ENCODE results near the gene PCDHGB2. TPM values are rescaled to one million over a fixed set of nuclear protein-coding genes. Genes with fewer than 3 reads are reported as not detected.

PCDHGB2 gene
- total and polyA plus RNA-seq, 2 experiments from 2014 or later: 1.2 to 5.8 TPM

GRCh38 chr5:141402553-141403243 is 42.9 kb downstream of the PCDHGB2 start, which contains the start of gene PCDHGA9:
Gene PCDHGA9, plus strand, starts transcription at chr5:141402778. Its CDS starts 175 bp downstream, at chr5:141402953.
- H3F3A ChIP-seq (replicated peaks; ENCODE audit: low read depth): no peaks in the 10 kb centered on the region
- no peak within 1 kb of the TSS for H3K27ac Mint-ChIP-seq
- H2AFZ ChIP-seq: no peak within 1 kb of the TSS
- peaks cover 9% of the 10 kb centered on the region for H3K27me3 Mint-ChIP-seq (ENCODE audit: insufficient read depth, low read depth, poor library complexity)
- TF ChIP-seq ZNF331 (CRISPR knock-in tag; IDR thresholded peaks at IDR 0.05; ENCODE audit: low read depth): no peak
- no peak for TF ChIP-seq REST (IDR thresholded peaks at IDR 0.05; ENCODE audit: unreplicated experiment)
- peak; percentile 45 to 48 for TF ChIP-seq CTCF (conservative IDR thresholded peaks at IDR 0.05; ENCODE audit: low read depth in 2 of 2)
- ATAC-seq: no peak
- DNase-seq (ENCODE audit: low spot score): peak; percentile 60
- H3K4me1 ChIP-seq (ENCODE audit: insufficient read depth): no peaks in the 10 kb centered on the region
- no peaks in the 10 kb centered on the region; the same call in 2 of the 3 replicates for H3K4me1 Mint-ChIP-seq
- H3K27me3 ChIP-seq (ENCODE audit: insufficient read depth): no peaks in the 10 kb centered on the region
- 0 out of 2 replicates have a peak, but pooled peaks cover 11% of the 10 kb centered on the region for H3K36me3 ChIP-seq (ENCODE audit: insufficient read depth)
- H3K9me3 Mint-ChIP-seq: peaks cover 54% of the 10 kb centered on the region
- no peak within 1 kb of the TSS for H3K4me3 Mint-ChIP-seq
- H3K9me2 ChIP-seq (ENCODE audit: insufficient read depth): no peaks in the 10 kb centered on the region
- no peaks in the 10 kb centered on the region for H4K20me1 ChIP-seq (replicated peaks; ENCODE audit: insufficient read depth)
- no peak within 1 kb of the TSS for H3K27ac ChIP-seq (ENCODE audit: low read depth)
- no peaks in the 10 kb centered on the region; the same call in 1 of the 2 replicates for H3K79me2 ChIP-seq (replicated peaks; ENCODE audit: insufficient read depth)
- no peak within 1 kb of the TSS for H3K4me2 ChIP-seq
- no peak within 1 kb of the TSS for H3K4me3 ChIP-seq
- peaks cover 46% of the 10 kb centered on the region for H3K36me3 Mint-ChIP-seq (ENCODE audit: low read depth)

- peaks cover 46% of the 10 kb centered on the region for H3K36me3 Mint-ChIP-seq (ENCODE audit: low read depth)
- H3K4me3 ChIP-seq: no peak overlapping the region
- H3K27ac Mint-ChIP-seq: no peak overlapping the region
- ATAC-seq (no peak), DNase-seq (ENCODE audit: low spot score) (no peak)
- no peaks in the 10 kb centered on the region for H4K20me1 ChIP-seq (replicated peaks; ENCODE audit: insufficient read depth)
- no peak overlapping the region for H2AFZ ChIP-seq
- H3K4me1 ChIP-seq (ENCODE audit: insufficient read depth): peaks cover 1% of the 10 kb centered on the region
- no peak overlapping the region for H3K27ac ChIP-seq (ENCODE audit: low read depth)
- peaks cover 53% of the 10 kb centered on the region for H3K9me3 Mint-ChIP-seq
- peaks cover 2% of the 10 kb centered on the region for H3K4me1 Mint-ChIP-seq
- no peaks in the 10 kb centered on the region for H3K9me2 ChIP-seq (ENCODE audit: insufficient read depth)
- H3F3A ChIP-seq (replicated peaks; ENCODE audit: low read depth): no peaks in the 10 kb centered on the region
- no peak overlapping the region for H3K4me3 Mint-ChIP-seq
- peaks cover under 1% of the 10 kb centered on the region; the same call in 1 of the 2 replicates for H3K79me2 ChIP-seq (replicated peaks; ENCODE audit: insufficient read depth)
- H3K27me3 Mint-ChIP-seq (ENCODE audit: insufficient read depth, low read depth, poor library complexity): peaks cover 9% of the 10 kb centered on the region
- no peak overlapping the region for H3K4me2 ChIP-seq
- H3K36me3 ChIP-seq (ENCODE audit: insufficient read depth): 0 out of 2 replicates have a peak, but pooled peaks cover 11% of the 10 kb centered on the region
- no peaks in the 10 kb centered on the region for H3K27me3 ChIP-seq (ENCODE audit: insufficient read depth)
- TF ChIP-seq ZNF462 (CRISPR knock-in tag; IDR thresholded peaks at IDR 0.05) (no peak), ETS1 (IDR thresholded peaks at IDR 0.05) (no peak), ZNF114 (CRISPR knock-in tag; IDR thresholded peaks at IDR 0.05) (no peak), CREB1 (CRISPR knock-in tag; IDR thresholded peaks at IDR 0.05; ENCODE audit: low read depth) (no peak)
Measured at GRCh38 chr5:141403387-141403786, 43.6 kb downstream of the PCDHGB2 start.

All from GM23338 (cell line).